T follicular helper cell (primary cell): ENCODE data around the gene NTSR1.

Source experiments
- DNase-seq: peaks from one replicate; pipeline ENCODE4 v3.0.0-alpha.2; 2020; ENCODE audit warnings: low read depth

The NTSR1 gene

DNA sequence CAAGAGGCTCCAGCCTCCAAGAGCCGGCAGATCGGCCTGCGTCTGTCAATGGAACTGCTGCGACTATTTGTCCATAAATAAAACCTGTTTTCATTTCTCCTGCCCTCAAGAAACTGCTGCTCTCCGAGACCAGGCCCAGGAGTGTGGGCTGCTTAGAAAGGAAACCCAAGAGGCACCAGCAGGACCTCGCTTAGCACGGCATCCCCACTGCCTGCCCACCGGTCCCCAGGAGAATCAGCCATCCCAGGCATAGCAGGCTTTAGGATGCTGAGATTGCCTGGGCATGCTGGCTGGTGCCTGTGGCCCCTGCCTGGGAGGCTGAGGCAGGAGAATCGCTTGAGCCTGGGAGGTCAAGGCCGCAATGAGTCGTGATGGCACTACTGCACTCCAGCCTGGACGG, 17.6 kb downstream of the NTSR1 start:
- DNase-seq: no peak

DNA sequence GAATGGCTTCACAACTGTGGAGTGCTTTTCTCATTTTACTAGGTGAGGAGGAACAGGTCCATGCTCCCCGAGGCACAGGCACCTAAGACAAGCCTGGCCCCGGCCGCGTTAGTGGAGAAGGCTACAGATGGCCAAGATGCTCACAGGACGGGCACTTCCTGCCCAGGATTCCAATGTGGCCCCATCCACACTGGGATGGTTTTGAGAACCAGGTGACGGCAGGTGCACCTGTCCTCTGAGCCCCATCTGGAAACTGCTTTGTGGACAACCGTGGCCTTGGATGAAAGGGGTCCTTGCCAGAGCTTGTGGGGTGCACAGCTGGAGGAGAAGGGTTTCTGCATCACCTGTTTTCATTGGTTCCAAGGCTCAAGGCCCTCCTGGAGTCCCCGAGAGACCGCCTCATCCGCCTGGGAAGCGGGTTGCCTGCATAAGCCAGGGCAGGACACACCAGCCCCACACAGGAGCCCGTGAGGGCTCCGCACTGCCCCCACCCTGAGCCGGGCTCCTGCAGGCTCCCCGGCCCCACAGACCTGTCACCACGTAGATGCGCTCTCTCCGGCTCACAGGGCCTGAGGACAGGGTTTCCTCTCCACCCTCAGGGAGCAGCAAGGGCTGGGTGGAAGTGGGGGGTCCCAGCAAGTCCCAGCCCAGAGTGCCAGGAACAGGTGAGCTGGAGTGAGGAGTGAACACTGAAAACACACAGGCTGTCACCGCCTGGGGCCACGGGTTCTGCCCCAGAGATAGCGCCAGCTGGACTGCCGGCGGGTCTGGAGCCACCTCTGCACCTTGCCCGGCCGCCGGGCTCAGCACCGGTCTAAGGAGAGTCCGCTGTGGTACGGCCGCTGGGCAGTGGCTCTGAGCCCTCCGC, 18.3 kb downstream of the NTSR1 start:
- no peak for DNase-seq

DNA sequence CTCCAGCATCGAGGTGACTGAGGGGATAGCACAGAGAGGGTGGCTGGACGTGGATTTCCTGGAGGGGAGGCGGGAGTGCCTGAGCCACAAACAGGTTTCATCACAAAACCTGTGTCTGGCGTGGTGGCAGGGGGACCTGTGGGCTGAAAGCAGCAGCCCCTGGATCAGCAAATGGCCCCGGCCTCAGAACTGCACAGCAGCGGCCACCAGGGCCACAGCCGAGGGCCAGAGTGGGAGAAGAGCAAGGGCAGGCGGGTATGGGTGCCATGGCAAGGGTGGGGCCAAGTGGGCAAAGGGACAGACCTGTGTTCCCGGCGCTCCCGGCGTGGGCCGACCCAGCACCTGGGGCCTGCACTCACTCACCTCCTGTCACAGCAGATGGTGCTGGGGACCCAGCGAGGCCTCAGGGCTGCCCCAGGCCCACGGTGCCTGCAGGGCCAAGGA, 19.0 kb downstream of the NTSR1 start:
- DNase-seq: no peak

- no peak for DNase-seq
These were observed 19.6 kb downstream of the NTSR1 start for GRCh38 chr20:62728028-62728780.

DNA sequence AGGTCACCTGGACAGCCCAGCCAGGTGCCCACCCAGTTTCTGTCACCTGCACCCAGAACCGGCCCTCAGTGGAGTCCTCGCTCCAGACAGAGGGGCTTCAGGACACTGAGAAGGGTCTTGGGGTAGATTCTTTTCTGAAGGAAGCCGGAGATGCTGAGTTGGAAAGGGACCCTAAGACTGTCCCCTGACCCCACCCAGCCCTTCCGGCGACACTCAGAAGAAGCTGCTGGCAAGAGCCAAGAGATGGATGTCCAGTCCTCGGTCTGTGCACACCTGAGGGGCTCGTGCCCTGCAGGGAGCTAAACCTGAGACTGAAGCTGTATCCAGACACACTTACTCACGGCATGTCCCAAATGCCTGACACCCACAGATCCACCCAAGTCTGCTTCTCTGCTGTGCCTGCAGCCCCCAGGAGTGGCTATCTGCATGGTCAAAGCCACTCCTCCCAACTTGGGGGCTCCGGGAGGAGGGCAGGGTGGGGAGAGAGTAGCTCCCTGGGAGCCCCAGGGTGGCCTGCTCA, 20.2 kb downstream of the NTSR1 start:
- DNase-seq: no peak

GRCh38 chr20:62730481-62730880, 21.8 kb downstream of the NTSR1 start:
- no peak for DNase-seq

DNA sequence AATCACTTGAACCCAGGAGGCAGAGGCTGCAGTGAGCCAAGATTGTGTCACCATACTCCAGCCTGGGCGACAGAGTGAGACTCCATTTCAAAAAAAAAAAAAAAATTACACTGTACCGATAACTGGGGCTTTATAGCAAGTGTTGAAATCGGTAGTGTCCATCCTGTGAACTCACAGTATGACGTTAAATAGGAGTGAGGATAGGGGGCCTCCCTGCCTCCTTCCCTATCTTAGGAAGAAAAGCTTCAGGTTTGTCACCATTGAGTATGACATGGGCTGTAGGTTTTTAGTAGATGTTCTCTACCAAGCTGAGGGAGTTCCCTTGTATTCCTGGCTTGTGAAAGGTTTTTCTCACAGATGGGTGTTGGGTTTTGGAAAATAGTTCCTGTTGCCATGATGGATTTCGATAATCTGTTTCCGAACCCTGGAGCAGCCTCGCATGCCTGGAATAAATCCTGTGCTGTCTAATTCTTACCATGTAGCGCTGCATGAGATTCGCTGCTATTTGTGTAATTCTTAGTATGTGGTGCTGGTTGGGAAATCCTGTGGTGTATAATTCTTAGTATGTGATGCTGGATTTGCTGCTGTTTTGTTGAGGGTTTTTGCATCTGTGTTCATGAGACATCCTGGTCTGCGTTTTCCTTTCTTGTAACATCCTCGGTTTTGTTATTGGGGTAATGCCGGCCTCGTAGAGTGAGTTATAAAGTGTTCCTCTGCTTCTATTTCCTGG, 23.6 kb downstream of the NTSR1 start:
- DNase-seq: no peak

- DNase-seq: no peak
These were observed 24.3 kb downstream of the NTSR1 start for GRCh38 chr20:62732842-62733525.

DNA sequence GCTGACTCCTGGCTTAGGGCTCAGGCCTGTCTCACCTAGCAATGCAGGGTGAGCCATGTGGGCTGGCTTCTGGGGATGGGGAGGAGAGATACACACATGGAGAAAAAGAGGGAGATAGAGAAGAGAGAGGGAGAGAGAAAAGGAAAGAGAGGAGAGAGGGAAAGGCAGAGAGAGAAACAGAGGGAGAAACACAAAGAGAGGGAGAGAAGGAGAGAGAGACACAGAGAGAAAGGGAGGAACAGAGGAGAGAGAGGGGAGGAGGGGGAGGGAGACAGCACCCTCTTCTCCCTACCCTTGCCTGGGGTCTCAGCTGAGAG, 24.8 kb downstream of the NTSR1 start:
- DNase-seq: no peak

GRCh38 chr20:62733891-62734290, 25.3 kb downstream of the NTSR1 start:
- no peak for DNase-seq

- DNase-seq: no peak
These were observed 25.7 kb downstream of the NTSR1 start for GRCh38 chr20:62734326-62734725.

- no peak for DNase-seq
These were observed 26.2 kb downstream of the NTSR1 start for GRCh38 chr20:62734881-62735280.

DNA sequence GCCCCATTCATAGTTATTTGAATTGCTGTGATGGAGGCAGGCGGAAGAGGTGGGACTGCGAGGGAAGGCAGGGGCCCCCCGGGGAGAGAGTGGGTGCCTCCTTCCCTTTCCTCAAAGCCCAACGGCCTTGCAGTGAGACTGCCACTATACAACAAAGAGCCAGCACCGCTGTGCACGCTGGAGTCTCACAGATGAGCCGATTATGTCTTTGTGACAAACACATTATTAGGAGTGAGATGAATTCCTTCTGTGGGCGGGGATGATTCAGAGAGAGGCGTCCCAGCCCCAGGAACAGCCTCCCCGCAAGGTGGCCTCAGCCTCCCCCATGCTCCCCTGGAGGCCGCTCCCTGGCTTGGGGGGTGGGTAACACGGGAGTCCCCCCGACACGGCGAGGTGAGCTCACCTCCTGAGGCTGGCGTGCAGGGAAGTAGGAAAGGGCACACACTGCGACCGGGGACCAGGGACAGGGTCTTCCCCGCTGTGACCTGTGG, 26.7 kb downstream of the NTSR1 start:
- DNase-seq: no peak

- no peak for DNase-seq
These were observed 27.4 kb downstream of the NTSR1 start for GRCh38 chr20:62736026-62736406.

GRCh38 chr20:62736407-62737071, 27.9 kb downstream of the NTSR1 start:
- DNase-seq: no peak

- no peak for DNase-seq
These were observed 28.7 kb downstream of the NTSR1 start for GRCh38 chr20:62737271-62737811.

DNA sequence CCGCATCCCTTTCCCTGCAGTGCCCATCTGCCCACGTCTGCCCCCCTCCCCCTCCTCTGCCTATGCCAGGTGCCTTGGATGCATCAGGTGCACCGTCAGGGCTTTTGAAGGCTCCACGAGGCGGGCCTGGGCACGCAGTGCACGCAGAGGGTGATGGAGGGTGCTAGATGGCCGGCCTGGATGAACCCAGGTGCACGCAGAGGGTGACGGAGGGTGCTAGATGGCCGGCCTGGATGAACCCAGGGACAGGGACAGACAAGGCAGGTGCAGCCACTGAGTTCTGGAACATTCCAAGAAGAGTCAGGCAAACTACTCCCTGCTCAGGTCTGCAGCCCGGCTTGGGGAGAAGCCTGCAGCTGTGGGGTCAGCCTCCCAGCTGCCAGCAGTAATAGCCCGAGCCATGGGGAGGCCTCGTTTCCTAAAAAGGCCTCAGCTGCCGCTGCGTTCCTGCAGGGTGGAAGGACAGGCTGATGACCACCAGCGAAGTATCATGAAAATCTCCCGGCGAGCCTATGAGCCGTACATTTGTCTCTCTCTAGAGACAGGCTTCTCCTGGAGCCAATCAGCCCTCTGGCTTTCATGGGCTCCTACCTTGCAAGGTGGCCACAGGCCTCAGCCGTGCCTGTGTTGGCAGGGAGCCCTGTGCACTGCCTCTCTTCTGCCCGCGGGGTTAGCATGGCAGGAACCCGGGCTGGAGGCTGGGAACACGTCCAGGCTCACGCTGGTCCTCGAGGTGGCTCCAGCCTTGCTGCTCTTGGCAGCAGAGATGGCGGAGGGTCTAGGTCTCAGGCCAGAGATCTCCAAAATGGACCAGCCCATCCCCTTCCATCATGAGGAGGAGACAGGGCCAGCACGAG, 29.6 kb downstream of the NTSR1 start:
- no peak for DNase-seq

- no peak for DNase-seq
These were observed 30.4 kb downstream of the NTSR1 start for GRCh38 chr20:62739067-62739466.

DNA sequence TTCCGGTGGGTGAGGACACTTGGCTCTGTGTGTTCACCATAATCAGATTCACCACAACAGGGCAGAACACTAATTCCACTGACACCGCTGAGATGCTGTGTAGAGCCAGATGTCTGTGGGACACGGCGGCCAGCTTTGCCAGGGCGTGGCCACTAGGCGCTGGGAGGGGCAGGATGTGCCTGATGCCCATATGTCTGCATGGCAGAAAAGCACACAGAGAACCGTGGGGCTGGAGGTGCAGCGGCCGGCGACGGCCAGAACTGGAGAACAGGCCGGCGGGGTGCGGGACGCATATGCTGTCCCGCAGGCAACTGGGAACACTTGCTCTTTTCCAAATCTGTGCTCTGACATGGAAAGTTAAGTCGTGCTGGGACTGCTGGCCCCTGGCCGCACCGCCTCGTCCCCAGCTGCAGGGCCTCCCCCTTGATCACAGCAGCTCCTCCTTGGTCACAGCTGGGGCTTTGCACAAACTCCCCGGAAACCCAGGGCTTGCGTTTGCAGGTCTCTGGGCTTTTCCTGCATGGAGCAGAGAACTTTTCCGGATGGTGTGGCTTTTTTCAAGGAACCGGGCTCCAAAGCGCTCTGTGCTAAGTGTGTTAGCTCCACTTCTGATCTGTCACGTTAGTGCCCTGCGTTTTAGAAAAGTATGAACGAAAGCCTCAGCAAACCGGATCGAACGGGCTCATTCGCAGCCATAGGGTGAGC, 31.1 kb downstream of the NTSR1 start:
- DNase-seq: peak; percentile 21
